HG03439 (cell line): ENCODE results near the gene PRKD1.
"Not testable (repeated sequence)": the region's sequence is repeated elsewhere in the genome, so short reads cannot be mapped to it uniquely, and the experiment has no call there.

Source experiments
- ATAC-seq: cut with Tn5 transposase; IDR thresholded peaks from one replicate; pipeline ENCODE4 v1.9.1; 2021; ENCODE audit warnings: mild to moderate bottlenecking, moderate library complexity; ENCODE audit not compliant: unreplicated experiment

PRKD1 gene

DNA sequence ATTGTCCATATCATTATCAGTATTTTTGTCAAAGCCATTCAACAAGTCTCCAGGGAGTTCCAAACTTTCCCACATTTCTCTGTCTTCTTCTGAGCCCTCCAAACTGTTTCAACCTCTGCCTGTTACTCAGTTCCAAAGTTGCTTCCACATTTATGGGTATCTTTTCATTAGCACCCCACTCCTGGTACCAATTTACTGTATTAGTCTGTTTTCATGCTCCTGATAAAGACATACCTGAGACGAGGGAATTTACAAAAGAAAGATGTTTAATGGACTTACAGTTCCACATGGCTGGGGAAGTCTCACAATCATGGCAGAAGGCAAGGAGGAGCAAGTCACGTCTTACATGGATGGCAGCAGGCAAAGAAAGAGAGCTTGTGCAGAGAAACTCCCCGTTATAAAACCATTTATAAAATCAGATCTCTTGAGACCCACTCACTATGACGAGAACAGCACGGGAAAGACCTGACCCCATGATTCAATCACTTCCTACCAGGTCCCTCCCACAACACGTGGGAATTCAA lies 87.2 kb downstream of the PRKD1 start:
- ATAC-seq = not testable (repeated sequence)

DNA sequence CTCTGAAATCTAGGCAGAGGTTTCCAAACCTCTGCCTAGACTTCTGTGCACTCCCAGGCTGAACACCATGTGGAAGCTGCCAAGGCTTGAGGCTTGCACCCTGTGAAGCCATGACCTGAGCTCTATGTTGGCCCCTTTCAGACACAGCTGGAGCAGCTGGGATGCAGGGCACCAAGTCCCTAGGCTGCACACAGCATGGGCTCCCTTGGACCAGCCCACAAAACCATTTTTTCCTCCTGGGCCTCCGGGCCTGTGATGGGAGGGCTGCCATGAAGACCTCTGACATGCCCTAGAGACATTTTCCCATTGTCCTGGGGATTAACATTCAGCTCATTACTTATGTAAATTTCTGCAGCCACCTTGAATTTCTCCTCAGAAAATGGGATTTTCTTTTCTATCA lies 88.0 kb downstream of the PRKD1 start:
- ATAC-seq = not testable (repeated sequence)

DNA sequence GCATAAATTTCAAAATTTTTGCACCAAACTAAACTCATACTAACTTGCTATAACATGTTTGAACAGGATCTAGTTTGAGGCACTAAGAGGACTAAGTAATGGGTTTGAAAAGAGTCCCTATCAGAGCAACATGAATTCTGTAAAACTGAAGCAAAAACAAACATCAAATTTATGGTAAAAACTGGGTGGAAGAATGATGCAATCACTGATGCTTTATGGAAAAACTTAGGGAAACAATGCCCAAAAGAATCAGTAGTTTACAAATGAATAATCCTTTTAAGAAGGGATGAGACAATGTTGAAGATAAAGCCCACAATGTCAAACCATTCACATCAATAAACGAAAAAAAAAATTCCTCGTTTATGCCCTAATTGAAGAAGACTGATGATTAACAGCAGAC lies 88.9 kb downstream of the PRKD1 start:
- no peak for ATAC-seq

DNA sequence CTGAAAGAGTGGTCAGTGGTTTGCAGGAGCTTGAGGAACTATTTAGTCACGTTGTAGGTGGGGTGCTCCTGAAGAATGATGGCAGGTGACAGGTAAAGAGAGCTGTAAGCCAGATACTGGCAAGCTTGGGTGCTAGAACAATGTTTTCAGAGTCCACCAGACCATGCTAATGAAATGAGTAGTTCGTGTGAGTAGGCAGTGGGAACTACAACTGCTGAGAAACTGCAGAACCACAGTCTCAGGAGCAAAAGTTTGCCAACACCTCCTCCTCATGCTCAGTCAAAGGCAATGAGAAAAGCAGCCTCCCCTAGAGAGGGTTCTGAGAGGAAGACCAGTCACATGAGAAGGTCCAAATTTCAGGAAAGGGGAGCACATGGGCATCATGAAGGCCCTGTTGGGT lies 91.3 kb downstream of the PRKD1 start:
- no peak for ATAC-seq

DNA sequence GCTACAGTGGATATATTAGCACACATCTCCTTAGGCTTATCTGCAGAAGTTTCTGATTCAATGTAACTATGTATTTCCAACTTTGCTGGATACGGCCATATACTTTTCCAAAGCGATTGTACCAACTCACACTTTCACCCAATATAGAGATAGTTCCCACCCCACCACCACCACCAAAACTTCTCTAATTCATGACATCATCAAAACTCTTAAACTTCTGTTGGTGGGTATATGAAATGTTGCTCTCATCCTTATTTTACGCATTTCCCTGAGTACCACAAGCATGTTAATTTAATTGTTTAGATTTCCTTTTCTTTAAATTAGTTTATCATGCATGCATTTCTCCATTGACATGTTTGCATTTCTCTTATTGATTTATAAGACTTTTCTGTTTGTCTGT lies 95.6 kb downstream of the PRKD1 start:
- no peak for ATAC-seq

DNA sequence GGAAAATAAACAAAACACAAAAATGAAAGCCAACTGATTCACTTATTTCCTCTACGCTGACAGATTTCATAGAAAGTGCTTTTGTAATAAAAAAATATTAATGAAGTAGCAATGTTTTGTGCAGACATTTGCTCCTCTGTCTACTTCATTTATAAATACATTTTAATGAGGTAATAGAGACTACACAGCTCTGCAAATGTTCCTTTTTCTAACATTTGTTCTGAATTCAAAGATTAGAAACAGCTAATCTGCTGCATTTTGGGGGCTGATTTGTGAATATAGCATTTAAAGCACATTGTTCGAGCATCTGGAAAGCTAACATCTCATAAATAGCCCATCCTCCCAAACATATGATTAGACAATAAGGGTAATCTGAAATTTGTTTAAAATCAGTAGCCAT lies 97.8 kb downstream of the PRKD1 start:
- ATAC-seq = no peak

DNA sequence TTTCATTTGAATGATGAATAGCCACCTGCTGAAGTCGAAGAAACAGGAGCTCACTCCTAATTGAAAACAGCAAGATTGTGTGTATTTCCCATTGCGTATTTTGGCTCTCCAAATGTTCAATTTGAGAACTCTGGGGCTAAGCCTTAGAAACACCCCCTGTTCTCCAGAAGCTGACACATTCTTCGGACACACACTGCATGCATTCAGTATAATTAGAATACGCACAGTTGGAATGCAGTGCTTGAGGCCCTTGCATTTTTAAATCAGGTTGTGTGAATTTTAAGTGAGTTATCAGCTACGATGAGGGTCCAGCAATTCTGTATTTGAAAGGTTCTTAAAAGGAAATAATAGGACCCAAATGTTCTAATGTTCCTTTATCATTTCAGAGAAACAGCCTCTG lies 103.8 kb downstream of the PRKD1 start:
- ATAC-seq = no peak

DNA sequence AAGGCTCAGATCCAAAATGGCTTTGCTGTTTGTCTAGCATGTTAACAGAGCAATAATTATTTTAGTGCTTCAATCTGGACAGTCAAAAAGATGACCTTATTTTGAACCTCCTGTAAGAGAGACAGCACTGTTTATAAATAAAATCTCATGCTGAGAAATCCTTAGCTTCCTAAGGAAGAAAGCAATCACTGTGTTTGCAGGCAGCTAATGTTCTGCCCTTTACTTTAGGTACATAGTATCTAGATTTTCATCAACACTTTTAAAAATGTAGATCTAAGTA lies 105.3 kb downstream of the PRKD1 start:
- ATAC-seq = no peak

DNA sequence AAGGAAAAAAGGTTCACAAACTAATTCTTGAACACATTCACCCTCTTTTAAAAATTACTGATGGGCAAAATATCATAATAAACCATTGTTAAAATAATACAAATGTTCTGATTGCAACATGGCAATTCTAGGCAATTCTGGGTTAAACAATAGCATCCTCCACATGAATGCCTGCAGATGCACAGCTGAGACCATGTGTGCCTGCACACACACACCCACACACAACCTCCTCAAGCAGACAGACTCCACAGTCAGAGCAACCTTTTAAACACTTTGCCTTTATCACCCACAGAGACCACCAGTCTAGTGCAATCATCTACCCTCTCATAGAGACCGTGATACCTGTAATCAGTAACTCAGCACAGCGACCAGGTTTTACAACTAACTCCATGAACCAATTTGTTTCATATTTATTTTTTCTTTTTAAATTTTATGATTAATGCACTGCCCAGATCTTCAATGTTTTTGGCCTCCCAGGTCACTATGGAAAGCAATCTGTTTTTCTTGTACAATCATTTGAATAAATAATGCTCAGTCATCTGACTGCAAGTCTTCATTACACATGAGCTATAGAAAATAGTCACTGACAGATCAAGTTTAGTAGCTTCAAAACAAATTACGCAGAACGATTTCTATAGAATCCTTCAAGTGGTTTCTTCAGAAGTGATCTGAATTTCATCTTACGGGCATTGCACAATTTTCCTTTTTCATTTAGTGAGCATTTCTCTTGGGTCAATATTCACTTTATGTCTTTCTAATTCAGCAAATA lies 105.8 kb downstream of the PRKD1 start:
- no peak for ATAC-seq

DNA sequence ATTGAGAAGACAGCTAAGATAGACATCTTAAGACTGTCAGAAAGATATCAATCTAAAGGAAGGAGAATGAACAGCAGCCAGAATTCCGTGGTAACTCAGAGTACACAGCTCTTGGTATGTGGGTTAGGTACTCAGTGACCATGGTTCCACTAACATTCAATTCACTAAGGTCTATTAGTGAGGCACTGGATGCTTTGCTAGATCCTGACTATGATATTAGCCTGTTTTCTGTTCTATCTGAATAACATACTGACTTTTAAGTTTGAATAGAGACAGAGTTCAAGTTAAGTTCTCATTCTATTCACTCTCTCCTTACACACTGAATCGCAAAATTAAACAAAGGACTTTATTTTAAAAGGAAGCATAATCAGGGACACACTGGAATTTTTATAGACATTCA lies 106.4 kb downstream of the PRKD1 start:
- no peak for ATAC-seq

DNA sequence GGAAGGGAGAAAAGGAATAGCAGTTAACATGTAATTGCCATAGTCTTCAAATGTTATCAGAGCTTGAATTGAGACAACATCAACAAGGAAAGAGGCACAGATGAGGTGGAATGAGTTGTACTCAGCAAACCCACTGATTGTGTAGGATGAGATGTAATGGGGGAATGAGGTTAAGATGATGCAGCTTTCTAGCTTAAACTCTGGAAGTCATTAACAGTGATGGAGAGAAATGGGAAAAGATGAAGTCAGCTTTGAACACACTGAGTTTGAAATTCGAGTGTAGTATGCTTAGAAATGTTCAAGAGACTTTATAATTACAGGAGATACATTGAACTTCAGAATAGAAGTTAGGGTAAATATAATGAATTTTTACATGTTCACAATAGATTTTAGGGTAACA lies 106.9 kb downstream of the PRKD1 start:
- no peak for ATAC-seq

DNA sequence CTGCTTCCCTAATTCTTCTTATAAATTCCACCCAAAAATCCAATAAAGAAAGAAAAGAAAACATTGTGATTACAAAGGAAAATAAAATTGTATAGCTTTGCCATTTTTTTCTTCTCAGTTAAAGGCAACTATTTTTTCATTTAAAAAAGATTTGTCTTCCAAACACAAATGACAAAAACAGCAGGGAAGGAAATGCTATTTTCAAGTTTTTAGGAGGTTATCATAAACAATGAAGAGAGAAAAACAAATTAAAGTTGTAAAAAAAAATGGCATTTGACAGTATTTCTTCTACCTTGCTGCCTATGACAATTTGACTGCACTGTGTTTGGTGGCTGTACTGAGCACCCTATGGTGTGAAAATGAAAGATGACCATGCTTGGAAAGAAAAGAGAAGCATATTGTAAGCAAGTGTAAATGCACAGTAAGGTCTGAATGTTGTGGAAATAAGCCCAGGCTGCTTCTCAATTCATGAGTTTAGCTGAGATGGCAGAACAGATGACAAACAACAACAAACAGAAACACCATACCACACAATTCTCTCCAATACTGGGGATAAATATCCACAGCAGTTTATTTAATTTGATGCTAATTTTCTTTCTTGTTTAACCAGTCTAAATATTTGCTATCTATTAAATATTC lies 109.8 kb downstream of the PRKD1 start:
- ATAC-seq = no peak

DNA sequence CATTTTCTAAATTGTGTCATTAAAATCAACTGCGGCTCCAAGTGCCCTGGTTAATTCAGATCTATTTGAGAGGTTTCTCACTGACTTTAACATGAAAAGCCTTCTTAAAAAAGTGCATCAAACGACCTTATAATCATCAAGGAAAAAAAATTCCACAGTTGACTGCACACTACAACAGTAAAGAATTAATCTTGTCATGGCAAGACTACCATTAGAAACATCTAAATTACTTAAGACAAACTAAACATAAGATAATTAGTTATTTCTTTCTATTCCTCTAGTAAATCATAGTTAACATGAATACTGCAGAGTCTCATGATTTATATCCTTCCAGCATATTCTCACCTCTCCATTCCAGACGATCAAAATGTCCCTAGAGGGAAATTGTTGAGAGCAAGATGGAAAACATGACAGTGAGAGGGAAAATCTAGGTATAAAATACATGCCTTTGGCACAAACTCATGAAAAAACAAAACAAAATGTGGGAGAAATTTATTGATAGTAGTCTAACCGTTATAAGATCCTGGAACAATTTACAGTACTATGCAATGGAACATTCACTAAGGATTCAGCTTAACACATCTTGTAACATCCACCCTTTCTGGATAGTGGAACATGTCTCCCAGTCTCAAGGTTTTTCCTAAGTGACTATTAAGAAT lies 112.5 kb downstream of the PRKD1 start:
- ATAC-seq = no peak

DNA sequence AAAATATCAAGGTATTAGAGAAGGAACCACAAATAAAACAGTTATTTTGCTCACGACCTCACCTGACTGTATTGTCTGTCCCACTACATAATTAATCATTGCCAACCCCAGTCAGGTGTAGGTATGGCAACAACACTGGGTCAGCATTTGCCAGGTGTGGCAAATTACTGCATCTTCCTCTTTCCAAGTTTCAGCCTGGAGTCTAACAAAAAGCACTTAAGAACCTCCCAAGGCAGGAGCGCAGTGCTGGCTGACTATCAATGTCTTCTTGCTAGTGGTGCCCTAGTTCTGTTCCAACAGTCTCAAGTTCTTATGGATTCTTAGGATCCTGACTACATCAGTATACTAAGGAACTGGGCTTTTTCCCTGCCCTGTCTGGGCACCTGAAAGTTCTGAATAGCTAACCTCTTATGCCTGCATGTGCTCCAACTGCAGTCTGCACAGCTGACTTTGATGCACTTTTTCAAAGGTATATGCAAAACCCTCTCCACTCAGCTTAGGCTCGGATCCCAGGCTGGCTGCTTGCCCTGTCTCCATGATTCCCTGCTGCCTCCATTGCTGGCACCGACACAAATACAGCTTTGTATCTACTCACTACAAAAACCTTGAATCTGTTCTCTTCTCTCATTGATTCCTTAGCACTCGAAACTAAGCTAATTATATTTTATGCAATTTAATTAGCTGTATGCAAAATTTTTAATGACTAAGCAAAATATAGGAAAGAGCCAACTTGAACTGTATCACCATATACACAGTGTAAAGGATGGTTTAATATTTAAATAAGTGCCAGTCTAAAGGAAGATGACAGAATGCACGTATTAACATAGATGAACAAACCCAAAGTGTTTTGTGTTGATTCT lies 113.3 kb downstream of the PRKD1 start:
- ATAC-seq = no peak

DNA sequence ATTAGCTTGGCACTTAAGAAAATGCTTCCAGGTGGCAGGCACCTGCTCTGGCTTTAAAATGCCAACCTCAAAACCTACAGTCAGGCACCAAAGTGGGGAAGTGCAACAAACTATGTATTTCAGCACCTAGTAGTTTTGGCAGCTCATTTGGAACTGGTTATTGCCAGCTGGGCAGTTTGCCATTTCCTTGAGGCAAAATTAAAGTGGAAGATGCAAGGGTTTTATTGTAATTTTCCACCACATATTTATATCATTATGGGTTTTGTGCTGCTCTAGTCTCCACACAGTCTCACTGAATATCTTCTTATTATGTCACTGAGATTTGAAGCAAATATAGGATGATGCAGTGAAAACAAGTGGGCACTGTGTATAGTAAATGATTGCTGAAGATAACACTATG lies 117.0 kb downstream of the PRKD1 start:
- no peak for ATAC-seq

DNA sequence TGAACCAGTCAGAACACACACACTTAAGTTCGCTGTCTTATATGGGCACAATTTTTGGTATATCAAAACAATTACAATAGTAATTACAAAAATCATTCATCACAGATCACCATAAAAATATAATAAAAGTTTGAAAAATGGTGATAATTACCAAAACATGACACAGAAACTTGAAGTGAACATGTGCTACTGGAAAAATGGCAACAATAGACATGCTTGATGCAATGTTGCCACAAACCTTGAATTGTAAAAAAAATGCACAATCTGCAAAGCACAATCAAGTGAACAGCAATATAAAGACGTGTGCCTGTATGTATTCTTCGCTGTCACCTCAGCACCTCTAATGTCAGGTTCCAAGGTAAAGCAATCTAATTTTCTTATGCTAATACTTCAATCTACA lies 117.6 kb downstream of the PRKD1 start:
- no peak for ATAC-seq

DNA sequence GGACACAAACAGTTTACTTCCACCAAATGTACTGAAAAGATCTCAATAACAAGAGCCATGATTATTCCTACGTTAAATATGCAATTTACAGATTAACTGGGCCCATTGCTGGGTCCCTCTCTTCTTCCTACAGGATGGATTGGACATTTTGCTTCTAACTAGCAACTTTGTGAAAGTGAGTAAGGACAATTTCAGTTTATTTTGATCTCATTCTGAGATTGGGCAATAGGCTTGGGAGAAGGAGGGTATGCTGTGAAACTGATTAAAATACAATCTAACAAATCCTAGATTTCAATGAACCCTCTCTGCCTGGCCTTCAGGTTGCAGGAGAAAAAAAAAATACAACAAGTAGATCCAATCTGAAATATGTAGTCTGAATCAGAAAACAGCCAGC lies 121.5 kb downstream of the PRKD1 start:
- no peak for ATAC-seq

DNA sequence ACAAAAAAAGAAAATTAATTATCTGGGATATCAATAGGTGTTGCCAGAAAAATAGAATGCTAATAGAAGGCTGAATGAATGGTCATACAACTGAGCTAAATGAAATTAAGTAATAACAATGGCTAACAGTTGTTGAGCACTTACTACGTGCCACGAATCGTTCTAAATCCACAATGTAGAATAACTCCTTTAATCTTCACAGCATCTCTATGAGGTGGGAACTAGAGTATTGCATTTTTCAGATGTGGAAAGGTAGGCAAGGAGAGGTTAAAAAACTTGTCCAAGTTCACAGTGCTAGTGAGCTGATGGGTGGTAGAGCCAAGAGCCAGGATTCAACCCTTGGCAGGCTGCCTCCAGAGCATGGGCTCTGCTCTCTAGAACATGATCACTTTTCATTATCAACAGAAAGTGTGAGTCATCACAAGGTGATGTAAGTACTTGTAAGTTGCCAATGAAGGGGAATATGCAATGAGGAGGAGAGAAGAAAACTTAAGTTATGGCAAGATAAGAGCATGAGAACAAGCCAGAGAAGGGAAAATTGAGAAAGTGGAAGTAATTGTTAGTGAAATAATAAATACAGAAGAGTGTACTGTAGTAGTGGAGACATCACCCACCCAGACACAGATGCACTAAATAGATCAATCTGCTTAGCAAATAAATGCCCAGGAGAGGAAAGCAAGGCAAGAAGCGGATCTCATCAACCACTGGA lies 122.1 kb downstream of the PRKD1 start:
- ATAC-seq = no peak

DNA sequence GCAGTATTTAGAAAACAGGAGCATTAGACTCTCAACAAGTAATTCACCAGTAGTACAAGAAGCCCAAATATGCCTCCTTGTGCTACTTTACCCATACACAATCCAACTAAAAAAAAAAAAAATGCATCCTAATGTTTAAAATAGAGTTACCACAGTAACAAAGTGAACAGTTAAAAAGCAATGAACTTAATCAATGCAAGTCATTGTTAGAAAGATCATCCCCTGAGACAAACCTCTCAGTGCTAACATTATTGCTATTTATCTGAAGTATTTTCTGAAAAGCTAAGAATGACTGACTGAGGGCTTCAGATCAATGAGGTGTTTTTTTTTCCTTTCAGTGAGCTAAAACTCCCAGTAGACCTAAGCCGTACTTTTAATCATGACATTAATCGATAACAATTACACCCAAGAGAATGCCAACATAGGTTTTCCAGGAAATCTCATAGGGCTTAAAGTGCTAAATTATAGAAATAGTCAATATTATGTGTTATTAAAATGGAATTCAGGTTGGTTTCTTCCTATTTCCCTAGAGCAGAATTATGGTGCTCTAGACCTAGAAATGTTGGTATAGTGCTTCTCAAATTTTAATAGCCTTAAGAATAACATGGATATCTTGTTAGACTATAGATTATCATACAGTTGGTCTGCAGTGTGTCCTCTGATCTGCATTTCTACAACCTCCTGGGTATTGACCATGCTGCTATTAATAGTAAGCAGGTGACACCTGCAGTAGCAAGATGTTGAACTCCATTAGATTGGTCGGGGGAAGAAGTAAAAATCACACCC lies 123.0 kb downstream of the PRKD1 start:
- ATAC-seq = no peak

DNA sequence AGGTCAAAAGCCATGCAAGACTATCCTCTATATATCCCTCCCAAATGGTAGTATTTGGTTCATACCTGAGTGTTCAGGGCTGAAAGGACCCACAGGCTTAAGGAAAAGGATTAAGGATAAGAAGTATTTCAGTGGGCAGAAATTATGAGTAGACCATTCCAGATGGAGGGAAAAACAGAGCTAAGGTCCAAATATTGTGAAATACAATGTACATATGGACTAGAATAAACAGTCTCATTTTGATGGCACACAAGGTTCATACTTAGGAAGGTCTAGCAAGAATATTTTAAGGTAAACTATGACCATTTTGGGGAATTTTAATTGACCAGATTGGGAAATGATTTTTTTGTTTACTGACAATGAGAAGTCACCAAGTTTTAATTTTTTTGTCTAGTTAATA lies 124.6 kb downstream of the PRKD1 start:
- no peak for ATAC-seq
